ENCODE measurements around the gene NTSR2. TPM values are rescaled to one million over a fixed set of nuclear protein-coding genes. Genes with fewer than 3 reads are reported as not detected.

NTSR2 gene
- total and polyA plus RNA-seq, 2 donors (not counting 3 experiments of a cell fraction or from before 2014, with no cell fraction given) = not detected

- DNase-seq (ENCODE audit: low read depth, low spot score) (no peak), FAIRE-seq (no peak)
- BruUV-seq (replicated peaks) = no TSS peak
- Histone ChIP-seq H3K27ac (ENCODE audit: insufficient read depth, low read depth, low read length) (no peak overlapping the region), H3K36me3 (ENCODE audit: control insufficient read depth in 2 of 2, extremely low read depth in 1 of 2, insufficient read depth in 2 of 2, low read length in 2 of 2) (no peaks in the 10 kb centered on the region), H3K79me2 (ENCODE audit: control insufficient read depth, insufficient read depth, low read length) (no peaks in the 10 kb centered on the region), H3K27me3 (ENCODE audit: control insufficient read depth in 2 of 2, insufficient read depth in 2 of 2, low read length in 2 of 2) (no peaks in the 10 kb centered on the region), H3K9me1 (replicated peaks; ENCODE audit: control insufficient read depth, extremely low read depth, insufficient read depth, low read length) (no peaks in the 10 kb centered on the region), H3K4me1 (ENCODE audit: control insufficient read depth, extremely low read depth, insufficient read depth, low read length) (peaks cover 11% of the 10 kb centered on the region), H3K9ac (replicated peaks; ENCODE audit: extremely low read depth, insufficient read depth, low read length) (no peak overlapping the region), H3K4me3 (replicated peaks in 1 of 3; ENCODE audit: insufficient read depth in 1 of 3, low read depth in 1 of 3, low read length in 3 of 3) (no peak overlapping the region), H4K20me1 (replicated peaks; ENCODE audit: control insufficient read depth, extremely low read depth, insufficient read depth, low read length) (no peaks in the 10 kb centered on the region), H2AFZ (ENCODE audit: low read depth, low read length) (no peak overlapping the region), H3K9me3 (replicated peaks; ENCODE audit: control insufficient read depth, insufficient read depth, low read length) (no peaks in the 10 kb centered on the region), H3K4me2 (ENCODE audit: insufficient read depth, low read length) (no peak overlapping the region)
- no peak for TF ChIP-seq EZH2 (IDR thresholded peaks at IDR 0.05; ENCODE audit: borderline replicate concordance, low read depth, low read length, severe bottlenecking)
- TF ChIP-seq GATA2 (IDR thresholded peaks at IDR 0.05; ENCODE audit: insufficient read depth, insufficient read length, low read depth, low read length) = no peak
- no peak for TF ChIP-seq MAX (IDR thresholded peaks at IDR 0.05; ENCODE audit: insufficient read depth, insufficient read length)
- TF ChIP-seq, protein P1, sequence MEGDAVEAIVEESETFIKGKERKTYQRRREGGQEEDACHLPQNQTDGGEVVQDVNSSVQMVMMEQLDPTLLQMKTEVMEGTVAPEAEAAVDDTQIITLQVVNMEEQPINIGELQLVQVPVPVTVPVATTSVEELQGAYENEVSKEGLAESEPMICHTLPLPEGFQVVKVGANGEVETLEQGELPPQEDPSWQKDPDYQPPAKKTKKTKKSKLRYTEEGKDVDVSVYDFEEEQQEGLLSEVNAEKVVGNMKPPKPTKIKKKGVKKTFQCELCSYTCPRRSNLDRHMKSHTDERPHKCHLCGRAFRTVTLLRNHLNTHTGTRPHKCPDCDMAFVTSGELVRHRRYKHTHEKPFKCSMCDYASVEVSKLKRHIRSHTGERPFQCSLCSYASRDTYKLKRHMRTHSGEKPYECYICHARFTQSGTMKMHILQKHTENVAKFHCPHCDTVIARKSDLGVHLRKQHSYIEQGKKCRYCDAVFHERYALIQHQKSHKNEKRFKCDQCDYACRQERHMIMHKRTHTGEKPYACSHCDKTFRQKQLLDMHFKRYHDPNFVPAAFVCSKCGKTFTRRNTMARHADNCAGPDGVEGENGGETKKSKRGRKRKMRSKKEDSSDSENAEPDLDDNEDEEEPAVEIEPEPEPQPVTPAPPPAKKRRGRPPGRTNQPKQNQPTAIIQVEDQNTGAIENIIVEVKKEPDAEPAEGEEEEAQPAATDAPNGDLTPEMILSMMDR (IDR thresholded peaks at IDR 0.05; ENCODE audit: extremely low read depth in 1 of 2, insufficient read depth in 1 of 2, low read depth in 1 of 2, low read length in 2 of 2) = no peak
- no peak for TF ChIP-seq POLR2A (IDR thresholded peaks at IDR 0.05; ENCODE audit: low read depth, low read length)
- TF ChIP-seq FOS (IDR thresholded peaks at IDR 0.05; ENCODE audit: borderline replicate concordance, insufficient read depth, low read length) = no peak
- TF ChIP-seq MYC (IDR thresholded peaks at IDR 0.05; ENCODE audit: low read depth, low read length) = no peak
- TF ChIP-seq POLR2AphosphoS5 (IDR thresholded peaks at IDR 0.05; ENCODE audit: insufficient read depth, low read depth, low read length) = no peak
- TF ChIP-seq JUN (IDR thresholded peaks at IDR 0.05; ENCODE audit: borderline replicate concordance, insufficient read depth, insufficient read length, low read depth) = no peak
- ChIA-PET CTCF (interaction anchor here (0.8 to 3.7 kb wide), 10 partner anchors 10 to 87 kb away, joined by 3 to 39 read pairs (median 4); no protein-coding TSS in a partner anchor), POLR2A (no interaction called here)
- dilution Hi-C loops (cut with MboI; ENCODE audit: extremely low pct_ligation_motif_present, low sequenced_read_pairs) = loop anchor here (10.0 kb wide), 1 partner anchor 67 kb away; no protein-coding TSS in a partner anchor
- intact Hi-C loops (cut with micrococcal nuclease) = no loop called here
Observed at GRCh38 chr2:11698009-11698922, 28.3 kb upstream of the NTSR2 start.
